ENCODE measurements around the gene MPV17. TPM values are rescaled to one million over a fixed set of nuclear protein-coding genes. Genes with fewer than 3 reads are reported as not detected.

Gene MPV17
- total RNA-seq, 1 experiment from 2014 or later, result 50.6 TPM

DNA sequence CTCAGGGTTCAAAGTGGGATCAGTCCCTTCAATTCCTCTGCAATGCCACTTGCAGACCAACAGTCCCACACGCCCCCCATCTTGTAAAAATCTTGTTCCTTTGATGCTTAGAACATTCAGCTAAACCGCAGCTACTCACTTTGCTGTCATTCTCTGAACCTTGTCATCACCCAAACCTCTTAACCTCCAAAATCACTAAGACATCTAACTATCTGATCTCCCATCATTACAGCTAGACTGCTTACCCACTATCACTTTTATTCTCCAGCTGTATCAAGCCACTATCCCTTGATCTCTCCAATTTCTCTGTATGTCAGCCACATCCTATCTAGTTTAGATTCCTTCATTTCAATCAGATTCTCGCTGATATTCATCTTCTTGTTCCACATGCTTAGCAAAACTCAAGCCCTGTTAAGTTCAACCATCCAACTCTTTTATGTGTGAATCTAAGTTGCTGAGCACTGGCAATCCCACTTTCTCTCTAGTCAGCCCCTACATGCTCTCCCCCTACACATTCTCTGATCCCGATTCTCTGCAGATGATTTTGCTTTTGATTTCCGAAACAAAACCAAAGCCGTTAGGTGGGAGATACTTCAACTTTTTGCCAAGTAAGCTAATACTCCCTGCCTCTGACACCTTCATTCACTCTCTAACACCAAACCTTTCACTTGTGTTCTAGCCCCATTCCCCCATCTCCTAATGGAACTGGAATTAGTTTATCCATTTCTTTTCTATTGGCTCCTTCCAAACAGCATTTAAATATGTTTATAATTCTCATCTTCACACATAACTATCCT lies 29.1 kb upstream of the MPV17 start:
- no peak overlapping the region for H3K27ac Mint-ChIP-seq (ENCODE audit: unreplicated experiment)
- DNase-seq, result no peak
- H3K9me3 Mint-ChIP-seq (ENCODE audit: unreplicated experiment), result no peaks in the 10 kb centered on the region
- no TSS peak for BruUV-seq (replicated peaks)
- no peaks in the 10 kb centered on the region for H3K36me3 ChIP-seq (ENCODE audit: control insufficient read depth, insufficient read depth, low read length)
- ChIA-PET POLR2A (interaction anchor here (0.6 kb wide), 1 partner anchor 1446 kb away, joined by 4 read pairs; no protein-coding TSS in a partner anchor), CTCF (interaction anchor here (0.6 to 0.8 kb wide), 2 partner anchors 17 to 75 kb away, joined by 3 to 6 read pairs; no protein-coding TSS in a partner anchor)
- TF ChIP-seq, protein P1, sequence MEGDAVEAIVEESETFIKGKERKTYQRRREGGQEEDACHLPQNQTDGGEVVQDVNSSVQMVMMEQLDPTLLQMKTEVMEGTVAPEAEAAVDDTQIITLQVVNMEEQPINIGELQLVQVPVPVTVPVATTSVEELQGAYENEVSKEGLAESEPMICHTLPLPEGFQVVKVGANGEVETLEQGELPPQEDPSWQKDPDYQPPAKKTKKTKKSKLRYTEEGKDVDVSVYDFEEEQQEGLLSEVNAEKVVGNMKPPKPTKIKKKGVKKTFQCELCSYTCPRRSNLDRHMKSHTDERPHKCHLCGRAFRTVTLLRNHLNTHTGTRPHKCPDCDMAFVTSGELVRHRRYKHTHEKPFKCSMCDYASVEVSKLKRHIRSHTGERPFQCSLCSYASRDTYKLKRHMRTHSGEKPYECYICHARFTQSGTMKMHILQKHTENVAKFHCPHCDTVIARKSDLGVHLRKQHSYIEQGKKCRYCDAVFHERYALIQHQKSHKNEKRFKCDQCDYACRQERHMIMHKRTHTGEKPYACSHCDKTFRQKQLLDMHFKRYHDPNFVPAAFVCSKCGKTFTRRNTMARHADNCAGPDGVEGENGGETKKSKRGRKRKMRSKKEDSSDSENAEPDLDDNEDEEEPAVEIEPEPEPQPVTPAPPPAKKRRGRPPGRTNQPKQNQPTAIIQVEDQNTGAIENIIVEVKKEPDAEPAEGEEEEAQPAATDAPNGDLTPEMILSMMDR (IDR thresholded peaks at IDR 0.05; ENCODE audit: insufficient read depth in 1 of 2, low read depth in 1 of 2, low read length in 1 of 2, severe bottlenecking in 1 of 2, unreplicated experiment in 1 of 2), result no peak
- H3K9me3 ChIP-seq, result no peaks in the 10 kb centered on the region
- H3K4me3 Mint-ChIP-seq (ENCODE audit: unreplicated experiment), result no peak overlapping the region
- peaks cover 32% of the 10 kb centered on the region for H3K36me3 Mint-ChIP-seq (ENCODE audit: insufficient read depth, unreplicated experiment)
- H3K4me1 ChIP-seq, result peaks cover 24% of the 10 kb centered on the region
- H3K4me1 Mint-ChIP-seq (ENCODE audit: low read depth, unreplicated experiment), result peaks cover 8% of the 10 kb centered on the region
- no peaks in the 10 kb centered on the region for H3K27me3 ChIP-seq (replicated peaks; ENCODE audit: control insufficient read depth, insufficient read depth, low read length)
- intact Hi-C loops (cut with micrococcal nuclease; ENCODE audit: unreplicated experiment), result no loop called here
- no peak overlapping the region for H3K4me3 ChIP-seq (ENCODE audit: low read depth, low read length)
- no peaks in the 10 kb centered on the region for H3K27me3 Mint-ChIP-seq (ENCODE audit: insufficient read depth, unreplicated experiment)

DNA sequence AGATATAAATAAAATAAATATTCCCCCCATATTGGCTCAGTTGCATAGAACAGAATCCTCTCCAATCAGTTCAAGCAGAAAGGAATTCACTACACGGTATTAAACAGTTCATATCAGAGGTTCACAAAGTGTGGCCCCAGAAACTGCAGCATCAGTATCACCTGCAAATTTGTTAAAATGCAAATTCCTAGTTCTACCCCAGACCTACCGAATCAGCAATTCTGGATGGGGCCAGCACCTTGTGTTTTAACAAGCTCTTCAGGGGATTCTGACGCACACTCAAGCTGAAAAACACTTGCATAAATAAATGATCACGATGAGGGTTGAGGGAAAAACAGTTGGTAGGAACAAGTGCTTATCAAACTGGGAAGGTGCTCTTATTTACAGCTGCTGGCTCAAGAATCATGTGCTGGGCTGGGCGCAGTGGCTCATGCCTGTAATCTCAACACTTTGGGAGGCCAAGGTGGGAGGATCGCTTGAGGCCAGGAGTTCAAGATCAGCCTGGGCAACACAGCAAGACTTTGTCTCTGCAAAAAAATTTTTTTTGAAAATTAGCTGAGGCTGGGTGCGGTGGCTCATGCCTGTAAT lies 27.3 kb upstream of the MPV17 start:
- CTCF ChIA-PET, result no interaction called here
- Mint-ChIP-seq H3K36me3 (ENCODE audit: insufficient read depth, unreplicated experiment) (peaks cover 35% of the 10 kb centered on the region), H3K4me3 (ENCODE audit: unreplicated experiment) (no peak overlapping the region), H3K9me3 (ENCODE audit: unreplicated experiment) (no peaks in the 10 kb centered on the region), H3K27me3 (ENCODE audit: insufficient read depth, unreplicated experiment) (no peaks in the 10 kb centered on the region), H3K27ac (ENCODE audit: unreplicated experiment) (no peak overlapping the region), H3K4me1 (ENCODE audit: low read depth, unreplicated experiment) (peaks cover 8% of the 10 kb centered on the region)
- Histone ChIP-seq H3K36me3 (ENCODE audit: control insufficient read depth, insufficient read depth, low read length) (no peaks in the 10 kb centered on the region), H3K27me3 (replicated peaks; ENCODE audit: control insufficient read depth, insufficient read depth, low read length) (no peaks in the 10 kb centered on the region), H3K4me1 (peaks cover 20% of the 10 kb centered on the region), H3K4me3 (ENCODE audit: low read depth, low read length) (no peak overlapping the region), H3K9me3 (no peaks in the 10 kb centered on the region)
- TF ChIP-seq, protein P1 (IDR thresholded peaks at IDR 0.05; ENCODE audit: insufficient read depth in 1 of 2, low read depth in 1 of 2, low read length in 1 of 2, severe bottlenecking in 1 of 2, unreplicated experiment in 1 of 2), result no peak
- no peak for DNase-seq
- intact Hi-C loops (cut with micrococcal nuclease; ENCODE audit: unreplicated experiment), result no loop called here
- BruUV-seq (replicated peaks), result no TSS peak
- POLR2A ChIA-PET, result no interaction called here

DNA sequence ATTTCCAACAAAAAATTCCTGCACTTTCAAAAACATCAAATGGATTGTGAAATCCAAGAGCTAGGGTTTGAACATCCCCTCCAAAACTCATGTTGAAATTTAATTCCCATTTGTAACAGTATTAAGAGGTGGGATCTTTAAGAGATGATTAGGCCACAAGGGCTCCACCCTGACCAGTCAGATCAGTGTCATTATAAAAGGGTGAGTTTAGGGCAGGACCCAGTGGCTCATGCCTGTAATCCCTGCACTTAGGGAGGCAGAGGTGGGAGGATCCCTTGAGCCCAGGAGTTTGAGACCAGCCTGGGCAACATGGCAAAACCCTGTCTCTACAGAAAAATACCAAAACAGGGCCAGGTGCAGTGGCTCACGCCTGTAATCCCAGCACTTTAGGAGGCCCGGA lies 24.7 kb upstream of the MPV17 start:
- Histone ChIP-seq H3K4me1 (no peaks in the 10 kb centered on the region), H3K9me3 (no peaks in the 10 kb centered on the region), H3K36me3 (ENCODE audit: control insufficient read depth, insufficient read depth, low read length) (no peaks in the 10 kb centered on the region), H3K27me3 (replicated peaks; ENCODE audit: control insufficient read depth, insufficient read depth, low read length) (no peaks in the 10 kb centered on the region), H3K4me3 (ENCODE audit: low read depth, low read length) (no peak overlapping the region)
- no peak for DNase-seq
- BruUV-seq (replicated peaks), result no TSS peak
- H3K27me3 Mint-ChIP-seq (ENCODE audit: insufficient read depth, unreplicated experiment), result no peaks in the 10 kb centered on the region
- peaks cover 54% of the 10 kb centered on the region for H3K36me3 Mint-ChIP-seq (ENCODE audit: insufficient read depth, unreplicated experiment)
- no peaks in the 10 kb centered on the region for H3K9me3 Mint-ChIP-seq (ENCODE audit: unreplicated experiment)
- H3K27ac Mint-ChIP-seq (ENCODE audit: unreplicated experiment), result no peak overlapping the region
- H3K4me1 Mint-ChIP-seq (ENCODE audit: low read depth, unreplicated experiment), result no peaks in the 10 kb centered on the region
- H3K4me3 Mint-ChIP-seq (ENCODE audit: unreplicated experiment), result no peak overlapping the region
- ChIA-PET POLR2A (no interaction called here), CTCF (no interaction called here)
- intact Hi-C loops (cut with micrococcal nuclease; ENCODE audit: unreplicated experiment), result no loop called here
- TF ChIP-seq, protein P1 (IDR thresholded peaks at IDR 0.05; ENCODE audit: insufficient read depth in 1 of 2, low read depth in 1 of 2, low read length in 1 of 2, severe bottlenecking in 1 of 2, unreplicated experiment in 1 of 2), result no peak
